Measurements from ENCODE around the gene KCNQ1. TPM values are rescaled to one million over a fixed set of nuclear protein-coding genes. Genes with fewer than 3 reads are reported as not detected.

Gene KCNQ1
- polyA plus RNA-seq, 1 donor from 2014 or later: not detected

DNA sequence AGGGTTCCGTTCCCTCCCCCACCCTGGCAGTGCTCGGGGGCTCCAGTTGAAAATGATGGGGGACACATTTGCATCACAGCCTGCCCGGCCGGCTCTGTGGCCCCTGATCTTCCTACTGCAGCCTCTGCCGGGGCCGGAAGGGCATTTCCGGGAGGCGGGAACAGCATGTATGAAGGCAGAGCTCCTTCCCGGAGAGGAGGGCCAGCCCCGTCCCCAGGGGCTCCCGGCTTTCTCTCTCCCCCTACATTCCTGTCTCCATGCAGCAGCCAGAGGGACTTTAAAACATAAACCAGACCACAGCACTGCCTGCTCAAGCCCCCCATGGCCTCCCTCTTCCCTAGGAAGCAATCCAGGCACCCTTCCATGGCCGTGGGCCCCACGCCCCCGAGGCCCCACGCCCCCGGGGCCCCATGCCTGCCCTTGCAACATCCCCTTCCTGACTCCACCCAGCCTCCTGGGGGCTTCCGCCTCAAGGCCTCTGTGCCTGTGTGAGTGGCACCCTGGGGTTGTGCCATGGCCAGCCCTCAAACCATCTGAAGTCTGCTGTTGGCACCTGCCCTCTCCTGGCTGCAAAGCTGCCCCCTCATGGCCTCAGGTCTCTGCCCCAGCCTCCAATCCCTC is 367.7 kb downstream of the KCNQ1 start:
- Histone ChIP-seq H4K20me1 (ENCODE audit: insufficient read depth) (no peaks in the 10 kb centered on the region), H3F3A (ENCODE audit: insufficient read depth, low read length, poor library complexity, severe bottlenecking) (no peaks in the 10 kb centered on the region), H3K4me3 (ENCODE audit: low read length) (no peak overlapping the region), H2AFZ (ENCODE audit: low read depth, low read length) (no peak overlapping the region), H3K79me2 (replicated peaks; ENCODE audit: insufficient read depth, low read length) (no peaks in the 10 kb centered on the region), H3K9me3 (ENCODE audit: low read length) (peaks cover 3% of the 10 kb centered on the region), H3K36me3 (ENCODE audit: insufficient read depth, low read length) (no peaks in the 10 kb centered on the region), H3K4me2 (ENCODE audit: low read length) (no peak overlapping the region), H3K9me2 (ENCODE audit: insufficient read depth, low read length) (no peaks in the 10 kb centered on the region), H3K27me3 (ENCODE audit: insufficient read depth, low read depth, low read length) (no peaks in the 10 kb centered on the region), H3K27ac (ENCODE audit: low read length) (no peak overlapping the region), H3K9ac (ENCODE audit: low read length) (no peak overlapping the region)
- no peak for TF ChIP-seq POLR2AphosphoS5 (IDR thresholded peaks at IDR 0.05)
- no peak for TF ChIP-seq TAF1 (IDR thresholded peaks at IDR 0.05; ENCODE audit: low read depth)
- no peak for TF ChIP-seq SMC3 (conservative IDR thresholded peaks at IDR 0.05; ENCODE audit: poor library complexity)
- TF ChIP-seq RAD21 (conservative IDR thresholded peaks at IDR 0.05): no peak
- TF ChIP-seq EZH2 (IDR thresholded peaks at IDR 0.05; ENCODE audit: borderline replicate concordance, insufficient read depth, low read length, poor library complexity, severe bottlenecking): no peak
- no peak for TF ChIP-seq CTCF (IDR thresholded peaks at IDR 0.05; ENCODE audit: poor library complexity, severe bottlenecking)
- TF ChIP-seq REST (IDR thresholded peaks at IDR 0.05; ENCODE audit: borderline replicate concordance): no peak

GRCh38 chr11:2813141-2813908 is 368.5 kb downstream of the KCNQ1 start:
- Histone ChIP-seq H3K4me3 (ENCODE audit: low read length) (no peak overlapping the region), H3K79me2 (replicated peaks; ENCODE audit: insufficient read depth, low read length) (no peaks in the 10 kb centered on the region), H3K4me2 (ENCODE audit: low read length) (no peak overlapping the region), H3K9me2 (ENCODE audit: insufficient read depth, low read length) (no peaks in the 10 kb centered on the region), H3K27ac (ENCODE audit: low read length) (no peak overlapping the region), H2AFZ (ENCODE audit: low read depth, low read length) (no peak overlapping the region), H3K9me3 (ENCODE audit: low read length) (peaks cover 3% of the 10 kb centered on the region), H4K20me1 (ENCODE audit: insufficient read depth) (no peaks in the 10 kb centered on the region), H3K27me3 (ENCODE audit: insufficient read depth, low read depth, low read length) (no peaks in the 10 kb centered on the region), H3F3A (ENCODE audit: insufficient read depth, low read length, poor library complexity, severe bottlenecking) (no peaks in the 10 kb centered on the region), H3K36me3 (ENCODE audit: insufficient read depth, low read length) (no peaks in the 10 kb centered on the region), H3K9ac (ENCODE audit: low read length) (no peak overlapping the region)
- TF ChIP-seq POLR2AphosphoS5 (IDR thresholded peaks at IDR 0.05) (no peak), RAD21 (conservative IDR thresholded peaks at IDR 0.05) (no peak), REST (IDR thresholded peaks at IDR 0.05; ENCODE audit: borderline replicate concordance) (no peak), SMC3 (conservative IDR thresholded peaks at IDR 0.05; ENCODE audit: poor library complexity) (no peak), CTCF (IDR thresholded peaks at IDR 0.05; ENCODE audit: poor library complexity, severe bottlenecking) (no peak), TAF1 (IDR thresholded peaks at IDR 0.05; ENCODE audit: low read depth) (no peak), EZH2 (IDR thresholded peaks at IDR 0.05; ENCODE audit: borderline replicate concordance, insufficient read depth, low read length, poor library complexity, severe bottlenecking) (no peak), MXI1 (conservative IDR thresholded peaks at IDR 0.05; ENCODE audit: poor library complexity, severe bottlenecking) (no peak), EP300 (conservative IDR thresholded peaks at IDR 0.05; ENCODE audit: poor library complexity, severe bottlenecking) (no peak)

Data from neural cell (in vitro differentiated cells).